ENCODE data around the gene UBAP2.

UBAP2 gene

DNA sequence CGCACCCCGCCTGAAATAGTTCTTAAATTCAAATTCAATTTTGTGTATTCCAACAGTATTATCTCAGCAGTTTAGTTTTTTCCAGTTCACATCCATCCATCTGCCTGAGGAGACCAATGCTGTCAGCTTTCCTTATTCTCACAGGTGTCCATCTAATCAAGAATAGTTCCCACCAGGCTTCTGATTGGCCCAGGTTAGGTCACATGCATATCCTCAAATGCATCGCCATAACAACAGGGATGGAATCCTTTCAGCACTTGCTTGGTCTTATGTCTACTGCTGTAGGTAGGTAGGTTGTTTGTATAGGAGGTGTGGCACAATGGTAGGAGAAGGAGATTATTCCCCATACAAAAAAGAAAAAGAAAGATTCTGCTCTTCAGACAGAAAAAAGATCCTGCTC lies 140.6 kb downstream of the UBAP2 start:
- peaks cover 10% of the 10 kb centered on the region for H3K36me3 Mint-ChIP-seq
- no peaks in the 10 kb centered on the region for H3K27me3 Mint-ChIP-seq
- H3K4me3 Mint-ChIP-seq: no peak overlapping the region
- H3K4me1 Mint-ChIP-seq: peaks cover 14% of the 10 kb centered on the region
- H3K27ac Mint-ChIP-seq: no peak overlapping the region
- DNase-seq (ENCODE audit: low spot score in 2 of 2) (no peak), ATAC-seq (ENCODE audit: low read depth) (no peak)
- no peaks in the 10 kb centered on the region for H3K9me3 Mint-ChIP-seq

DNA sequence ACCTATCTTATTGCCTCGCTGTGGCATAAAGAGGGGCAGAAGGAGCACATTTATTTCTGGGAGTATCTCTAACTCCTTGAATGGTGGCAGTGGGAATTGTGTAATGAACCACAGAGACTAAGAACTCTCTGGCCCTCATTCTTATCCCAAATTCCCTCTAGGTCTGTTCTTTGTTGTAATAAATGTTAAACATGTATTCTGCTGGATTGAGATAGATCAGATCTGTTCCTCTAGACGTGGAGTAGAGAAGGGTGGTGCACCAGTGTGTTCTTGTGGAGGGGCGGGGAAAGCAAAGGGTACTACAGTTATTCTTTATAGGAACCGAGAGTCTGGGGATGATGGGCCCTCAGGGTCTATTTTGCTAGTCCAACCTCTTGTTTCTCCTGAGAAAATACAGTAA lies 141.3 kb downstream of the UBAP2 start:
- Mint-ChIP-seq H3K4me1 (peaks cover 14% of the 10 kb centered on the region), H3K27ac (no peak overlapping the region), H3K9me3 (no peaks in the 10 kb centered on the region), H3K36me3 (peaks cover 10% of the 10 kb centered on the region), H3K27me3 (no peaks in the 10 kb centered on the region), H3K4me3 (no peak overlapping the region)
- DNase-seq (ENCODE audit: low spot score in 2 of 2): no peak
- ATAC-seq (ENCODE audit: low read depth): no peak

DNA sequence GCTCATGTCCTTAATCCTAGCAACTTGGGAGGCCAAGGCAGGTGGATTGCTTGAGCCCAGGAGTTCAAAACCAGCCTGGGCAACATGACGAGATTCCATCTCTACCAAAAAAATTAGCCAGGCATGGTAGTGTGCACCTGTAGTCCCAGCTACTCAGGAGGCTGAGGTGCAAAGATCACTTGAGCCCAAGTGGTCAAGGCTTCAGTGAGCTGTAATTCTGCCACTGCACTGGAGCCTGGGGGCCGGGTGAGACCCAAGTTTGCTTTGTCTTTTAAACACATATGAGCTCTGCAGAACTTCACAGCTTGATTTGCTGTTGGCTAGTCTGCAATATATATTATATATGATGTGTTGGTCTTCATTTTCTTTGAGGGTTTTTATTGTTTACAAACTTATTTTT lies 141.9 kb downstream of the UBAP2 start:
- ATAC-seq (ENCODE audit: low read depth) (no peak), DNase-seq (ENCODE audit: low spot score in 2 of 2) (no peak)
- Mint-ChIP-seq H3K9me3 (no peaks in the 10 kb centered on the region), H3K27me3 (no peaks in the 10 kb centered on the region), H3K4me1 (peaks cover 14% of the 10 kb centered on the region), H3K27ac (no peak overlapping the region), H3K4me3 (no peak overlapping the region), H3K36me3 (peaks cover 10% of the 10 kb centered on the region)

DNA sequence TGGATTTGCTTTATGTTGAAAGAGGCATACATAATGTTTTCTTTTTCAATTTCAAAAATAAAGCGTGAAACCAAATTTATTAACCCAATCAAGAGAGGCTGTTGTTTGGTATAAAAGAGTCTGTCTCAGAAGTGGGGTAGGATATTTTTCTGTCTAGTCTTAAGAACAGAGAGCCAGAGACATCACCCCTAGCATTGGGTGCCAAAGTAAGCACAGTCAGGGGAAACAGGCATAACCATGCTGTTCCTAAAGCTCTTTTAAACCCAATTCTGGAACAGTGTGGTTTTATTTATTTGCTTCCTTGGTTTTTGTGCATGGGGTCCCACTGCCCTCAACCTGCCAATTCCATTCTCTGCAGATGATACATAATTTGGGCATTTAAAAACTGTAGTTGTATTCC lies 143.6 kb downstream of the UBAP2 start:
- H3K9me3 Mint-ChIP-seq: no peaks in the 10 kb centered on the region
- DNase-seq (ENCODE audit: low spot score in 2 of 2): no peak
- no peak for ATAC-seq (ENCODE audit: low read depth)
- peaks cover 16% of the 10 kb centered on the region for H3K4me1 Mint-ChIP-seq
- H3K27me3 Mint-ChIP-seq: no peaks in the 10 kb centered on the region
- peaks cover 16% of the 10 kb centered on the region for H3K36me3 Mint-ChIP-seq
- H3K27ac Mint-ChIP-seq: no peak overlapping the region
- H3K4me3 Mint-ChIP-seq: no peak overlapping the region

DNA sequence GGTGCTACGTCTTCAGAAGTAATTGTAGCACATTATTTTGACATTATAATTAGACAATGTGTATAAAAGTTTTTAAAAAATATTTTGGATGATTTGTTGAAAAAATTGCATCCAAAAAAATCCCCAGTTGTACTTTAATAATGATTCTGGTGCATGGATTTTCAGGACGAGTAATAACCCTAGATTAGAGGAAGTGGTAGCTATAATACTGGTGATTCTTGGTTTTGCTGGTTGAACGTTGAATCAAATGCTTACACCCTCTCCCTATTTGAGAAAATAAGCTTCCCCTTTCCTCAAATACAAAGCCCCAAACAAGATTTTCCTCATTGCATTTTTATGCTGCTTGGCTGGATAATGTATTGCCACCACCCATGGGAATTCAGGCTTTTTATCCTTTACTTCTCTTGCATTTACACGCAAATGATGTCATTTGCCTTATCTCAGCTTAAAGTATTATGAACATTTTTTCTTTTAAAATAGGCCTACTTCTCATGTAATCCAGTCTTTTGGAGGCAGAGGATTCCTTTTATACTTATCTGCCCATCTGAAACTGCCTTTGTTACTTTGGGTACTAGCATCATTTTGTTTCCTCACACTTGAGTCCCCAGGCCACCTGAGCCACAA lies 145.4 kb downstream of the UBAP2 start:
- no peaks in the 10 kb centered on the region for H3K27me3 Mint-ChIP-seq
- H3K27ac Mint-ChIP-seq: no peak overlapping the region
- ATAC-seq (ENCODE audit: low read depth): no peak
- H3K4me1 Mint-ChIP-seq: peaks cover 16% of the 10 kb centered on the region
- DNase-seq (ENCODE audit: low spot score in 2 of 2): no peak
- H3K9me3 Mint-ChIP-seq: no peaks in the 10 kb centered on the region
- peaks cover 17% of the 10 kb centered on the region for H3K36me3 Mint-ChIP-seq
- no peak overlapping the region for H3K4me3 Mint-ChIP-seq

DNA sequence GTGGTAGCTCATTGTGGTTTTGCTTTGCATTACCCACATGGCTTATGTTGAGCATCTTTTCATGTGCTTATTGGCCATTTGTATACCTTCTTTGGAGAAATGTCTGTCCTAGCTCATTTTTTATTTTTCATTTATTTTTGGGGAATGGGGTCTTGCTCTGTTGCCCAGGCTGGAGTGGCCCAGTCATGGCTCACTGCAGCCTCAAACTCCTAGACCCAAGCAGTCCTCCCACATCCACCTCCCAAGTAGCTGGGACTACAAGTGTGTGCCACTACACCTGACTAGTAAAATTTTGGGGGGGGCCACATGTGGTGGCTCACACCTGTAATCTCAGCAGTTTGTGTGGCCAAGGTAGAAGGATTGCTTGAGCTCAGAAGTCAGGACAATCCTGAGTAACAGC lies 154.4 kb downstream of the UBAP2 start:
- Mint-ChIP-seq H3K4me1 (peaks cover 6% of the 10 kb centered on the region), H3K27me3 (no peaks in the 10 kb centered on the region), H3K36me3 (peaks cover 21% of the 10 kb centered on the region), H3K27ac (no peak overlapping the region), H3K9me3 (no peaks in the 10 kb centered on the region), H3K4me3 (no peak overlapping the region)
- ATAC-seq (ENCODE audit: low read depth): no peak
- DNase-seq (ENCODE audit: low spot score in 2 of 2): no peak

DNA sequence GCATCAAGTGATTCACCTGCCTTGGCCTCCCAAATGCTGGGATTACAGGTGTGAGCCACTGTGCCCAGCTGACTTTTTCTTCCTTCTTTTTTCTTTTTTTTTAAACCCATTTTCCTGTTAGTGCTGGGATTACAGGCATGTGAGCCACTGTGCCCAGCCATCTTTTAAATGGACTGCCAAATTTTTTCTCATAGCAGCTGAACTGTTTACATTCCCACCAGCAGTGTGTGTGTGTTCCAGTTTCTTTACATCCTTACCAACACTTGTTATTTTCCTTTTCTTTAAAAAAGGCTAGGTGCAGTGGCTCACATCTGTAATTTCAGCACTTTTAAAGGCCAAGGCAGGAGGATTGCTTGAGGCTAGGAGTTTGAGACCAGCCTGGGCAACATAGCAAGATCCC lies 154.8 kb downstream of the UBAP2 start:
- H3K4me1 Mint-ChIP-seq: peaks cover 6% of the 10 kb centered on the region
- H3K27me3 Mint-ChIP-seq: no peaks in the 10 kb centered on the region
- no peak overlapping the region for H3K4me3 Mint-ChIP-seq
- ATAC-seq (ENCODE audit: low read depth) (no peak), DNase-seq (ENCODE audit: low spot score in 2 of 2) (no peak)
- H3K9me3 Mint-ChIP-seq: no peaks in the 10 kb centered on the region
- no peak overlapping the region for H3K27ac Mint-ChIP-seq
- peaks cover 21% of the 10 kb centered on the region for H3K36me3 Mint-ChIP-seq

DNA sequence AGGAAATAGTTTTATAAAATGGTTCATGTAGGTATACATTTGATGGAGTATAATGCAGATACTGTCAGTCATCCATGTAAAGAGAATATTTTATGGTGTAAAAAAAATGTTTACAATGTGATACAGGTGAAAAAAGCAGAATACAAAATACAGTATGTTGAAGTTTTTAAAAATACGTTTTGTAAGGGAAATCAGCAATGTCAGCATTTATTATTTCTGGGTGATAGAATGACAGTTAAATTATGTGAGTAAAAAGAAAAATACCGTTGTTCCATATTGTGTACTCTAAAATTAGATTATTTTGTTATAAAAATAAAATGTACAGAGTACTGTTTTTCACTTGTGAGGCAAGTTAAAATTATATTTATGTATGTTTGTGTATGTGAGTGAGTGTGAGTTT lies 162.7 kb downstream of the UBAP2 start:
- peaks cover 8% of the 10 kb centered on the region for H3K4me1 Mint-ChIP-seq
- H3K36me3 Mint-ChIP-seq: peaks cover 11% of the 10 kb centered on the region
- H3K9me3 Mint-ChIP-seq: no peaks in the 10 kb centered on the region
- H3K27me3 Mint-ChIP-seq: no peaks in the 10 kb centered on the region
- H3K27ac Mint-ChIP-seq: no peak overlapping the region
- DNase-seq (ENCODE audit: low spot score in 2 of 2) (no peak), ATAC-seq (ENCODE audit: low read depth) (no peak)
- H3K4me3 Mint-ChIP-seq: no peak overlapping the region

DNA sequence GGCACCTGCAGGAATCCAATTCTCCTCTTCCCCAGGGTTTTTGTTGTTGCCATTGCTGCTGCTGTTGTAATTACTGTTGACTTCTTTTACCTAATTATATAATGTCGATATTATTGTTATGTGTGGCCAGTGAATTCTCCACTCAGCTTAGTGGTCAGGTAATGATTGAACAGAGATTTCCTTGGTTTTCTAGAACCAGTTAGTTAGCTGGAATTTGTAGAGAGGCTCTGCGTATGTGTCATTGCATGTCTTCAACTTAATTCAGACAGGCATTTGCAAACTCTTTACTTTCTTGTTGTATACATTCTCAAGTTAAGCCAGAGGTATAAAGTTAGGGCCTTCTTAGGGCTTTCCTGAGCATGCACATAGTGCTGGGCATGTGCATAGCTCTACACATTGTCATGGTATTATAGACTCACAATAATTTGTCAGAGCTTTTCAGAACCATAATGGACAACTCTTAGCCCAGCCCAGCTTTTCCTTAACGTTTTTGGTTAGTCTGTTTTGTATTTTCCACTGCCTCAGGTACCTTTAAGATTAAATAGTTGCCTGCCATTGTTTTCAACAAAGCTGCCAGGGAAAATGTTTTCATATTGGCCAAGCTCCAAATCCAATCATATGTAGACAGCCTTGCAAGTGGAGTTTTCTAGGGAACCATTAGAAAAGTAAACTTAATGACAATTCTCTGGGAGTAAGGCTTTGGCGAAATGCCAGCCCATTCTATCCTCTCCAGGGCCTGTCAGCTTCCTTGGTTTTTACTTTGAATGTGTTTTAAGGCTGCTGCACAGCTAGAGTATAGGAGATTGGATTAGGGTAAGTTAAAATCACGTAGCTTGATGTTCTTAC lies 163.6 kb downstream of the UBAP2 start:
- Mint-ChIP-seq H3K36me3 (peaks cover 7% of the 10 kb centered on the region), H3K9me3 (no peaks in the 10 kb centered on the region), H3K27ac (no peak overlapping the region), H3K4me3 (no peak overlapping the region), H3K4me1 (peaks cover 12% of the 10 kb centered on the region), H3K27me3 (no peaks in the 10 kb centered on the region)
- ATAC-seq (ENCODE audit: low read depth): no peak
- no peak for DNase-seq (ENCODE audit: low spot score in 2 of 2)

DNA sequence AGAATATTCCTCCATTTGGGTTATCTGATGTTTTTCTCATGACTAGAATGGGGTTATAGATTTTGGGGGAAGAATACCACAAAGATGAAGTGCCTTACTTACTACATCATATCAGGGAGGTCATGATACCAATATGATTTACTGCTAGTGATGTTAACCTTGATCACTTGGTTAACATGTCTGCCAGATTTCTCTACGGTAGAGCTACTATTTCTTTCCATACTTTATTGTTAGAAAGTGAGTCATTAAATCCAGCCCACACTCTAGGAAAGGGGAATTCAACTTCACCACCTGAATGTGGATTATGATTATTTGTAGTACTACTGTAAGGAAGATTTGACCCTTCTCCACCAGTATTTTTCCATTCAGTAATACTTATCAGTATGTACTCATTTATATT lies 167.1 kb downstream of the UBAP2 start:
- no peak overlapping the region for H3K4me3 Mint-ChIP-seq
- H3K9me3 Mint-ChIP-seq: no peaks in the 10 kb centered on the region
- peaks cover 2% of the 10 kb centered on the region for H3K36me3 Mint-ChIP-seq
- no peaks in the 10 kb centered on the region for H3K27me3 Mint-ChIP-seq
- H3K4me1 Mint-ChIP-seq: peaks cover 21% of the 10 kb centered on the region
- ATAC-seq (ENCODE audit: low read depth) (no peak), DNase-seq (ENCODE audit: low spot score in 2 of 2) (no peak)
- peak overlapping the region; percentile 56 for H3K27ac Mint-ChIP-seq

DNA sequence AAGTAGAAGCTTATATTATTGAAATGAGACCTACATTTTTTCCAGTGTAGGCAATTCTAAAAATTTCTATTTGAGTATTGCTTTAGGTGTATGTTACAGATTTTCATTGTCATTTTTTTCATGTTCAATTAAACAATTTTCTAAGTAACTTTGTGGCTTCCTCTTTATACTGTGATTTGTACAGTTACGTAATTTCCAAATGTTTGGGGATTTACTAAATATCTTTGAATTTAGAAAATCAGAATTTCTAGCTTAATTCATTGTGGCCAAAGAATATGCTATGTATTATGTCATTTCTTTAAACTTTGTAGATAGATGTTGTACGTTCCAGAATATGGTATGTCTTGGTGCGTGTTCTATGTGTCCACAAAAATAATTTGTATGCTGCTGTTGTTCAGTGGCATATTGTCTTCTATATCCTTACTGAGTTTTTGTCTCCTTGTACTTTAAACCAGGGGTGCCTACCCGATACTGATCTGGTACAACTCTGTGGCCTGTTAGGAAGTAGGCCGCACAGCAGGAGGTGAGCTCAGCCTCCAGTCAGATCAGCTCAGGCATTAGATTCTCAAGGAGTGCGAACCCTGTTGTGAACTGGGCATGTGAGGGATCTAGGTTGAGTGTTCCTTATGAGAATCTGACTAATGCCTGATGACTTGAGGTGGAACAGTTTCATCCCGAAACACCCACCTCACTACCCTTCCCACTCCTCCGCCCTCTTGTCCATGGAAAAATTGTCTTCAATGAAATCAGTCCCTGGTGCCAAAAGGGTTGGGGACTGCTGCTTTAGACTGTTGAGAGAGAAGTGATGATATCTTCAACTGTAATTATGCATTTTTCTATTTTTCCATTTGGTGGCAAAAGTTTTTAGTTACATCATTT lies 168.2 kb downstream of the UBAP2 start:
- Mint-ChIP-seq H3K9me3 (no peaks in the 10 kb centered on the region), H3K36me3 (no peaks in the 10 kb centered on the region), H3K4me3 (no peak overlapping the region), H3K4me1 (peaks cover 21% of the 10 kb centered on the region), H3K27me3 (no peaks in the 10 kb centered on the region), H3K27ac (peak overlapping the region; percentile 56)
- ATAC-seq (ENCODE audit: low read depth) (no peak), DNase-seq (ENCODE audit: low spot score in 2 of 2) (no peak)

DNA sequence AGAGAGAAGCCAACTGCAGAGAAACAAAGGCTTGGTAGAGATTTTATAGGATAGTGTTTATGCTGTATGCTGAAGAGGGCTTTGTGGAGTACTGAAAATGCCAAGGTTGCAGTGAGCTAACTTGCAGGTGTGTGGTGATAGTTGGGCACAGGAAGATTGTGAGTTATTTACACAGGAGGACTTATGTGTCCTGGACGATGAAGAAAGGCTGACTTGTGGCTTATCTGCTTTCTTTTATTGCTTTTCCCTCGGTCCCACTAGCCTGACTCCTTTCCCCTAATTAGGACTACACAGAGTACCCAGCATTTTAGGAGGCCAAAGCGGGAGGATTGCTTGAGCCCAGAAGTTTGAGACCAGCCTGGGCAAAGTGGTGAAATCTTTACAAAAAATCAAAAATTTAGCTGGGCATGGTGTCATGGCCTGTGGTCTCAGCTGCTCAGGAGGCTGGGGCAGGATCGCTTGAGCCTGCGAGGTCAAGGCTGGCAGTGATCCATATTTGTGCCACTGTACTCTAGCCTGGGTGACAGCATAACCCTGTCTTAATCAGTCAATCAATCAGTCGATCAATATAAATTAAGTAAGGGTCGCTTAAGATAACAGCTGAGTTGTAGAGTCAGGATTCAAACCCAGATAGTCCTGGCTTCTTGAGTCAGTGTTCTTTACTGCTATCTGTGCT lies 169.9 kb downstream of the UBAP2 start:
- Mint-ChIP-seq H3K4me3 (no peak overlapping the region), H3K27ac (no peak overlapping the region), H3K36me3 (no peaks in the 10 kb centered on the region), H3K9me3 (no peaks in the 10 kb centered on the region), H3K27me3 (no peaks in the 10 kb centered on the region), H3K4me1 (peaks cover 19% of the 10 kb centered on the region)
- DNase-seq (ENCODE audit: low spot score in 2 of 2) (no peak), ATAC-seq (ENCODE audit: low read depth) (no peak)

DNA sequence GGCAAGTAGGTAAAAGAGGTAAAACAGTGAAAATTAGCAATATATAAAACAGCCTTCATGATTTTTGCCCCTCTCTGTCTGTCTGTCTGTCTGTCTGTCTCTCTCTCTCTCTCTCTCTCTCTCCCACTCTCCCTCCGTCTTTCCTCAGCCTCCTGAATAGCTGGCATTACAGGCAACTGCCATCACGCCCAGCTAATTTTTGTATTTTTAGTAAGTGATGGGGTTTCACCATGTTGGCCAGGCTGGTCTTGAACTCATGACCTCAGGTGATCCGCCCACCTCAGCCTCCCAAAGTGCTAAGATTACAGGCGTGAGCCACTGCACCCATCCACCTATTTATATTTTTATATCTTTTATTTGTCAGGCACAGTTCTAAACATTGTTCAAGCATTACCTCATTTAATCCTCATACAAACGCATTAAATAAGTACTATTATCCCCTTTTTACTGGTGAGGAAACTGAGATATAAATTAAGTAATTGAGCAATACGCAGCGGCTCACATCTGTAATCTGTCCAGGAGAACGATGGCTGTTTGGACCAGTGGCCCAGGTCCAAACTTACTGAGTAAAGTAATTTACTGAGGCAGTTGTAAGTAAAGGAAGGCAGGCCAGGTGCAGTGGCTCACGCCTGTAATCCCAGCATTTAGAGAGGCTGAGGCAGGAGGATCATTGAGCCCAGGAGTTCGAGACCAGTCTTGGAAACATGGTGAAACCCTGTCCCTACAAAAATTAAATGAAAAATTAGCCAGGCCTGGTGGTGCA lies 170.8 kb downstream of the UBAP2 start:
- DNase-seq (ENCODE audit: low spot score in 2 of 2) (no peak), ATAC-seq (ENCODE audit: low read depth) (no peak)
- Mint-ChIP-seq H3K27ac (peak overlapping the region; percentile 31), H3K36me3 (no peaks in the 10 kb centered on the region), H3K4me1 (peaks cover 19% of the 10 kb centered on the region), H3K9me3 (no peaks in the 10 kb centered on the region), H3K4me3 (no peak overlapping the region), H3K27me3 (no peaks in the 10 kb centered on the region)
